NCI-H187 treated with DMSO at 0.1 percent for 48 hours (cell line): ENCODE measurements around the gene ARID3C.

ENCODE experiments used
- DNase-seq: peaks from one replicate; lab custom pipeline; 2025; lab: John Stamatoyannopoulos, UW

The ARID3C gene

GRCh38 chr9:34576597-34577399, 52.1 kb downstream of the ARID3C start:
- no peak for DNase-seq

- no peak for DNase-seq
Measured at GRCh38 chr9:34575862-34576596, 52.8 kb downstream of the ARID3C start.

GRCh38 chr9:34575241-34575640, 53.6 kb downstream of the ARID3C start:
- DNase-seq = no peak

- DNase-seq = no peak
Measured at GRCh38 chr9:34574571-34574970, 54.3 kb downstream of the ARID3C start.

GRCh38 chr9:34573599-34574325, 55.1 kb downstream of the ARID3C start:
- no peak for DNase-seq

- DNase-seq = no peak
Measured at GRCh38 chr9:34572628-34573027, 56.2 kb downstream of the ARID3C start.

- DNase-seq = no peak
Measured at GRCh38 chr9:34572092-34572491, 56.8 kb downstream of the ARID3C start.

GRCh38 chr9:34571481-34571810, 57.4 kb downstream of the ARID3C start:
- DNase-seq = no peak
